Effector CD4-positive, alpha-beta T cell (primary cell): ENCODE measurements around the gene KCNE3. TPM values are rescaled to one million over a fixed set of nuclear protein-coding genes. Genes with fewer than 3 reads are reported as not detected.

Experiments used
- DNase-seq: peaks from one replicate; pipeline ENCODE4 v3.0.0-alpha.2; 2020
- total RNA-seq: gene quantifications from one replicate; lab custom pipeline; 2026; lab: John Stamatoyannopoulos, UW

KCNE3 gene
- not detected for total RNA-seq

GRCh38 chr11:74466916-74467885, at the start of gene KCNE3:
Gene KCNE3 (minus strand): TSS chr11:74467549. CDS start chr11:74457563, 9,986 bp downstream.
- DNase-seq: no peak

- no peak for DNase-seq
Observed at GRCh38 chr11:74507582-74507981, 40.2 kb upstream of the KCNE3 start.

GRCh38 chr11:74506823-74507222, 39.5 kb upstream of the KCNE3 start:
- no peak for DNase-seq

- no peak for DNase-seq
Observed at GRCh38 chr11:74505911-74506310, 38.6 kb upstream of the KCNE3 start.

GRCh38 chr11:74504100-74504691, 36.8 kb upstream of the KCNE3 start:
- DNase-seq: no peak

GRCh38 chr11:74494916-74495315, 27.6 kb upstream of the KCNE3 start:
- no peak for DNase-seq

- DNase-seq: no peak
Observed at GRCh38 chr11:74493791-74494630, 26.7 kb upstream of the KCNE3 start.

GRCh38 chr11:74492974-74493790, 25.8 kb upstream of the KCNE3 start, which contains the start of gene LIPT2:
Gene LIPT2 (minus strand): TSS chr11:74493724. CDS start chr11:74493703, 21 bp downstream.
- peak; percentile 96 for DNase-seq

- no peak for DNase-seq
Observed at GRCh38 chr11:74492084-74492483, 24.7 kb upstream of the KCNE3 start.

GRCh38 chr11:74490941-74491340, 23.6 kb upstream of the KCNE3 start:
- no peak for DNase-seq

- no peak for DNase-seq
Observed at GRCh38 chr11:74487875-74488274, 20.5 kb upstream of the KCNE3 start.

- no peak for DNase-seq
Observed at GRCh38 chr11:74485868-74486267, 18.5 kb upstream of the KCNE3 start.

GRCh38 chr11:74480688-74481417, 13.5 kb upstream of the KCNE3 start:
- DNase-seq: no peak

- no peak for DNase-seq
Observed at GRCh38 chr11:74479732-74480123, 12.4 kb upstream of the KCNE3 start.

- no peak for DNase-seq
Observed at GRCh38 chr11:74478877-74479731, 11.8 kb upstream of the KCNE3 start.

GRCh38 chr11:74476536-74476935, 9.2 kb upstream of the KCNE3 start:
- DNase-seq: no peak

- DNase-seq: no peak
Observed at GRCh38 chr11:74474316-74474715, 7.0 kb upstream of the KCNE3 start.

- DNase-seq: no peak
Observed at GRCh38 chr11:74473382-74474173, 6.2 kb upstream of the KCNE3 start.

- no peak for DNase-seq
Observed at GRCh38 chr11:74471668-74472429, 4.5 kb upstream of the KCNE3 start.
